Metanephros (tissue), 2 donors: Measurements from ENCODE around the gene SLC25A12. TPM values are rescaled to one million over a fixed set of nuclear protein-coding genes. Genes with fewer than 3 reads are reported as not detected.

Source experiments
- small RNA-seq: library from RNA; depleted of rRNA; stranded (forward); fragments of <200 nt; gene quantifications from one replicate; pipeline ENCODE3, GENCODE V24; 2014; ENCODE audit warnings: low replicate concordance
- total RNA-seq: library from RNA; depleted of rRNA; stranded (reverse); fragments of >200 nt; gene quantifications from one replicate; pipeline ENCODE4 v1.2.3, GENCODE V29; 2014

SLC25A12 gene
- total RNA-seq, result 29.6 TPM

DNA sequence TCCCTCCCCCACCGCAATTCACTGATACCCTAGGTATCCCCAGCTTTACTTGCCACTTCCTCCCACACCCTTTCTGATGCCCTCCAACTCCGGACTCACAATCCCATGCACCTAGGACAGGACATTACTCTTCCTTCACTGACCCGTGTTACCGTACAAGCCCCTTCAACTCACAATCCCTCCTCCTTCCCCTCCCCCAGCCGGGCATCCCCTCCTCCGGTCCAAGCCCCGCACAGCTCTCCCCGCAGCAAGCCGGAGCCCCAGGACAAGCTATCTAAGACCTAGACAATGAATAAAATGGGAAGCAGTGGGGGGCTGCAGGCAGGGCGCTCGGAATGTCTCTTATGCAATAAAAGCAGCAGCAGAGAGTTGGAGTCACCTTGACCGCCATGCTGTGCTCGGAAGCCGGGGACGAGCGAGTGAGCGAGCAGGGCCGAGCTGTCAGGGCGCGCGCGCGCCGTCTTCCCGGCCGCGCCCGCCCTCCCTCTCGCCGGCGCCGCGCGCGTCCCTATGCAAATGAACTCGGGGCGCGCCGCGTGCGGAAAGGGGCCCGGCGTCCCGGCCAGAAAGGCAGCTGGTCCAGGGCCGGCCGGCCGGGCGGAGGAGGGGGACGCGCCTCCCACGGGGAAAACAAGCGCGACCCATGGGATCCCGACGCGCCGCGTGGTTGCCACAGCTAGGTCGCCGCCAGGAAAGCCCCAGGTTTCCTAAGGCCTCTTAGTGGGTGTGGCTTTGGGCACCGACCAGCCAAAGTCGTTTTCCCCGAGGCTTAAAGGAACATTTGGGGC lies at the start of gene SLC25A12:
TSS of gene SLC25A12 (minus strand) at position 421 of the 788 bp plus-strand sequence. CDS start at position 391, 30 bp downstream.

DNA sequence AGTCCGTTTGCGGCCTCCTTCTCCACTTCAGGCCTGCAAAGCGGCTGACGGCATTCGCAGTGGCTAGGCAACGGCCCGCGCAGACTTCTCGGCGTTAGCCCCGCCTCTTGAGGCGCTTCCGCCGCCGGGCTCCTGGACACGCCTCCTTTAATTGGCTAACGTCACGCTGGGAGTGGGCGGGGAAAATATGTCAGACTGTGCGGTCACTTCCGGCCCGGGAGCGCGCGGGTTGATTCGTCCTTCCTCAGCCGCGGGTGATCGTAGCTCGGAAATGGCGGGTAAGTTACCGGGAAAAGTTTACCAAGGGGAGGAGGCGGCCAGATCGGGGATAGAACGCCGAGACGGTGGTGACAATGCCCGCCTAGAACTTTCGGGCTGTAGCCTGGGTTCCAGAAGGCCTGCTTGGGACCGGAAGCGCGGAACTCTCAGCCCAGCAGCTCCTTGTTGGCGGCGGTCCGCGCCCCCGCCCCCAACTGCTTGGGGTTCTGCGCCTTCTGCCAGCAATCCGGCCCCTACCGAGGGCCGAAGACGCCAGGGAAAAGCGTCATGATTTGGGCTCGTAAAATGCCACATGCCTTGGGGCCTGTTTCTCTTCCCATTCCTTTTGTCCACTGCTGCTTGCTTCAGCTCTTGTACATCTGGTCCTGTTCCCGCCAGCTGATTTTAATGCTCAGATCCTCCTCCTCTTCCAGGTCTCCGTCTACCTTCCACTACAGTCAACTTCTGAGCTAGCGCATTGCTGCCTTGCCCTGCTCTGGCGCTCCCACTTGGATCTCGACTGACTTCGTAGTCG lies 28.4 kb upstream of the SLC25A12 start, which contains the start of gene HAT1:
TSS of gene HAT1 (plus strand) at position 232 of the 793 bp plus-strand sequence. CDS start at position 272, 40 bp downstream.

Small RNA genes within 50 kb of the gene (small RNA-seq; reads per million reads assigned to genes)
- not detected for gene RNU6-182P

Other genes starting within 250 kb of the SLC25A12 start
- gene DYNC1I2, start 206.8 kb downstream of the SLC25A12 start, total RNA-seq, result 112 TPM
- gene HAT1, start 28.2 kb upstream of the SLC25A12 start, total RNA-seq, result 36.5 TPM
- gene METAP1D, start 105.7 kb upstream of the SLC25A12 start, total RNA-seq, result 15.4 TPM
- gene DLX1, start 191.3 kb upstream of the SLC25A12 start, total RNA-seq, result 0.23 TPM
- not detected for gene DLX2, start 208.7 kb upstream of the SLC25A12 start, total RNA-seq